ENCODE results near the gene AQP12B.

AQP12B gene

GRCh38 chr2:240718896-240719490, 36.3 kb upstream of the AQP12B start:
- H3K9me3 ChIP-seq (ENCODE audit: control insufficient read depth, insufficient read depth, low read depth, low read length): no peaks in the 10 kb centered on the region
- no peak overlapping the region for H3K27ac ChIP-seq (ENCODE audit: extremely low read depth, low read depth, low read length)
- H3K4me3 ChIP-seq (ENCODE audit: low read depth, low read length): no peak overlapping the region
- ChIA-PET CTCF (interaction anchor here (0.5 kb wide), 1 partner anchor 204 kb away, joined by 6 read pairs; no protein-coding TSS in a partner anchor), POLR2A (no interaction called here)
- H3K4me1 ChIP-seq (ENCODE audit: control insufficient read depth, insufficient read depth, low read length): no peaks in the 10 kb centered on the region
- H3K36me3 ChIP-seq (ENCODE audit: control insufficient read depth in 2 of 2, insufficient read depth in 1 of 2, low read length in 2 of 2): peaks cover 0 to 13% of the 10 kb centered on the region in 2 experiments; a peak in 1 of 3 replicates
- TF ChIP-seq ZNF341 (tag by site-specific recombination; IDR thresholded peaks at IDR 0.05; ENCODE audit: low read depth) (0 out of 2 replicates have a peak, but pooled peaks have one; percentile 14), KLF16 (tag by site-specific recombination; IDR thresholded peaks at IDR 0.05) (no peak)

- no peaks in the 10 kb centered on the region for H3K9me3 ChIP-seq (ENCODE audit: control insufficient read depth, insufficient read depth, low read depth, low read length)
- H3K27ac ChIP-seq (ENCODE audit: extremely low read depth, low read depth, low read length): no peak overlapping the region
- CTCF ChIA-PET: no interaction called here
- H3K36me3 ChIP-seq (ENCODE audit: control insufficient read depth in 2 of 2, insufficient read depth in 1 of 2, low read length in 2 of 2): peaks cover 0 to 9% of the 10 kb centered on the region in 2 experiments; a peak in 1 of 3 replicates
- no peaks in the 10 kb centered on the region for H3K4me1 ChIP-seq (ENCODE audit: control insufficient read depth, insufficient read depth, low read length)
- POLR2A ChIA-PET: no interaction called here
- no peak for TF ChIP-seq ZNF184 (tag by site-specific recombination; IDR thresholded peaks at IDR 0.05)
- H3K4me3 ChIP-seq (ENCODE audit: low read depth, low read length): no peak overlapping the region
Observed at GRCh38 chr2:240717681-240718581, 35.2 kb upstream of the AQP12B start.

- TF ChIP-seq ZNF350 (tag by site-specific recombination; IDR thresholded peaks at IDR 0.05) (no peak), EGR2 (tag by site-specific recombination; IDR thresholded peaks at IDR 0.05; ENCODE audit: low read depth) (no peak), ZSCAN18 (tag by site-specific recombination; IDR thresholded peaks at IDR 0.05) (no peak), SALL2 (tag by site-specific recombination; IDR thresholded peaks at IDR 0.05; ENCODE audit: borderline replicate concordance) (no peak), ZNF311 (tag by site-specific recombination; IDR thresholded peaks at IDR 0.05; ENCODE audit: borderline replicate concordance) (no peak), IKZF3 (tag by site-specific recombination; IDR thresholded peaks at IDR 0.05) (no peak), KLF7 (tag by site-specific recombination; IDR thresholded peaks at IDR 0.05; ENCODE audit: borderline replicate concordance) (no peak), ZNF433 (tag by site-specific recombination; IDR thresholded peaks at IDR 0.05; ENCODE audit: low read depth) (no peak), ZNF530 (tag by site-specific recombination; IDR thresholded peaks at IDR 0.05; ENCODE audit: low read depth) (no peak)
- ChIA-PET CTCF (no interaction called here), POLR2A (no interaction called here)
- H3K36me3 ChIP-seq (ENCODE audit: control insufficient read depth in 2 of 2, insufficient read depth in 1 of 2, low read length in 2 of 2): peaks cover 0 to 7% of the 10 kb centered on the region in 2 experiments; a peak in 1 of 3 replicates
- no peaks in the 10 kb centered on the region for H3K4me1 ChIP-seq (ENCODE audit: control insufficient read depth, insufficient read depth, low read length)
- no peaks in the 10 kb centered on the region for H3K9me3 ChIP-seq (ENCODE audit: control insufficient read depth, insufficient read depth, low read depth, low read length)
- H3K27ac ChIP-seq (ENCODE audit: extremely low read depth, low read depth, low read length): no peak overlapping the region
- no peak overlapping the region for H3K4me3 ChIP-seq (ENCODE audit: low read depth, low read length)
Observed at GRCh38 chr2:240717181-240717641, 34.5 kb upstream of the AQP12B start.

- Histone ChIP-seq H3K4me1 (ENCODE audit: control insufficient read depth, insufficient read depth, low read length) (no peaks in the 10 kb centered on the region), H3K27ac (ENCODE audit: extremely low read depth, low read depth, low read length) (no peak overlapping the region), H3K9me3 (ENCODE audit: control insufficient read depth, insufficient read depth, low read depth, low read length) (no peaks in the 10 kb centered on the region), H3K36me3 (ENCODE audit: control insufficient read depth in 2 of 2, insufficient read depth in 1 of 2, low read length in 2 of 2) (no peaks in the 10 kb centered on the region), H3K4me3 (ENCODE audit: low read depth, low read length) (no peak overlapping the region)
- ChIA-PET POLR2A (no interaction called here), CTCF (interaction anchor here (0.6 kb wide), 1 partner anchor 106 kb away, joined by 3 read pairs; no protein-coding TSS in a partner anchor)
- TF ChIP-seq ZNF114 (tag by site-specific recombination; IDR thresholded peaks at IDR 0.05) (no peak), ZNF549 (tag by site-specific recombination; IDR thresholded peaks at IDR 0.05) (no peak), PRDM6 (tag by site-specific recombination; IDR thresholded peaks at IDR 0.05) (no peak), ZNF677 (tag by site-specific recombination; IDR thresholded peaks at IDR 0.05) (no peak)
Observed at GRCh38 chr2:240716130-240716798, 33.6 kb upstream of the AQP12B start.

Measured in HEK293 (cell line).